ENCODE measurements around the gene ZNF35. TPM values are rescaled to one million over a fixed set of nuclear protein-coding genes. Genes with fewer than 3 reads are reported as not detected.
"Not testable (repeated sequence)": the region's sequence is repeated elsewhere in the genome, so short reads cannot be mapped to it uniquely, and the experiment has no call there.

ZNF35 gene
- total and polyA plus RNA-seq, 8 donors: 8.4 to 13.3 (median 10.8) TPM

DNA sequence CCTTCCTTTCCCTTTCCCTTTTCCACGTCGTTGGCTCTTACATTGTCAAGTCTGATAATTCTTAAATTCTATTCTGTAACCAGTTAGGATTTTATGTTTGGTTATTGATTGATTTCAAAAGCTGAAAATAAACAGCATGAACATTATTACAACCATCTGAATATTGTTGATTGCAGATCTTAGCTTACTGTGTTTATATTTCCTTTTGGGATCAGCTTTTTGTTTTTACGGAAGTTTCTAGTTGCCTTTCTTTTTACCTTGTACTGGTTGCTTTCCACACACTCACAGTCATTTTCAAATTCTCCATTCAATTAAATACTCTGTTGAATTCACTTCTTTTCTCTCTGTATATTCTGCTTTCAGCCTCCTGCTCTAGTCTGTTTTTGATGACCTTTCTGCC lies 16.6 kb downstream of the ZNF35 start:
- Histone ChIP-seq H3K4me3 (no peak overlapping the region), H3K27me3 (no peaks in the 10 kb centered on the region), H3K36me3 (peaks cover 0 to 20% of the 10 kb centered on the region in 2 donors), H3K9me3 (peaks cover 0 to 27% of the 10 kb centered on the region in 2 donors), H3K4me1 (no peaks in the 10 kb centered on the region), H3K27ac (no peak overlapping the region)
- no peak for ATAC-seq
- DNase-seq: no peak
- intact Hi-C loops (cut with DNase I): no loop called here
- TF ChIP-seq, protein P1, sequence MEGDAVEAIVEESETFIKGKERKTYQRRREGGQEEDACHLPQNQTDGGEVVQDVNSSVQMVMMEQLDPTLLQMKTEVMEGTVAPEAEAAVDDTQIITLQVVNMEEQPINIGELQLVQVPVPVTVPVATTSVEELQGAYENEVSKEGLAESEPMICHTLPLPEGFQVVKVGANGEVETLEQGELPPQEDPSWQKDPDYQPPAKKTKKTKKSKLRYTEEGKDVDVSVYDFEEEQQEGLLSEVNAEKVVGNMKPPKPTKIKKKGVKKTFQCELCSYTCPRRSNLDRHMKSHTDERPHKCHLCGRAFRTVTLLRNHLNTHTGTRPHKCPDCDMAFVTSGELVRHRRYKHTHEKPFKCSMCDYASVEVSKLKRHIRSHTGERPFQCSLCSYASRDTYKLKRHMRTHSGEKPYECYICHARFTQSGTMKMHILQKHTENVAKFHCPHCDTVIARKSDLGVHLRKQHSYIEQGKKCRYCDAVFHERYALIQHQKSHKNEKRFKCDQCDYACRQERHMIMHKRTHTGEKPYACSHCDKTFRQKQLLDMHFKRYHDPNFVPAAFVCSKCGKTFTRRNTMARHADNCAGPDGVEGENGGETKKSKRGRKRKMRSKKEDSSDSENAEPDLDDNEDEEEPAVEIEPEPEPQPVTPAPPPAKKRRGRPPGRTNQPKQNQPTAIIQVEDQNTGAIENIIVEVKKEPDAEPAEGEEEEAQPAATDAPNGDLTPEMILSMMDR (IDR thresholded peaks at IDR 0.05): no peak

DNA sequence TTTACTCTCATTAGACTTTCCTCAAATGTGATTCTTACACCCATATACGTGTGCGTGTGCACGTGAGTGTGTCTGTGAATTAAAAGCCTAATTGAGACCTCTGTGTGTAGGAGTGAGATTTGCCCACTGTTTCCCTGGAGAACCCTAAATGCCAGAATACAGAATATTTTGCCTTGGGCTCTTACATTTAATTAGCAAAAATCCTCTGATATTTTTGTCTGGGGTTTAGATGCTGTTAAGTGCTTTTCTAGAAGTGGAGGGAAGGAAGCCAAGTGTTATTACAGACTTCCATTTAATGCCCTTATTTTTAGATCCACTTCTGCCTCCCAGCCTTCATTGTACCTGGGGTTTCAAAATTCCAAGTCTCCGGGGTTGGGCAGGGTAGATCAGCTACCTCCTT lies 17.8 kb downstream of the ZNF35 start:
- H3K4me3 ChIP-seq: no peak overlapping the region

DNA sequence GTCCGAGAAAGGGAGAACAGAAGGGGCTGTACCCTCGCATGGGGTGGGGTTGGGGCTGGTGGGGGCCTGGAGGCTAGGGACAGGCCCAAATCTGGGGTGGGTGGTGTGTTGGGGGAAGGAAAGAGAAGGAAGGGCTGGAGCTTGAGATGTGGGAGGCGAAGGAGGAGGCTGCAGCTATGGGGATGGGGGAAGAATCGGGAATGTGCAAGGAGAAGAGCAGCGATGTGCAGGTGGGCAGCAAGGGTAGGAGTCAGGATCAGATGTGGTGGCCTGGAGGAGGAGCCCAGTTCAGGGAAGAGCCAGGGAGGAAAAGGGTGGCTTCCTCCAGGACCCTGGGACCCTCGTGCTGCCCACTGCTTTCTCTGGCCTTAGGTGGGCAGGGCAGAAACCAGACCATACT lies 21.2 kb downstream of the ZNF35 start:
- H3K27ac ChIP-seq: no peak overlapping the region
- no peak for ATAC-seq
- TF ChIP-seq, protein P1 (IDR thresholded peaks at IDR 0.05): no peak
- no peaks in the 10 kb centered on the region for H3K27me3 ChIP-seq
- no peaks in the 10 kb centered on the region for H3K36me3 ChIP-seq
- H3K9me3 ChIP-seq: peaks cover 0 to 23% of the 10 kb centered on the region in 2 donors
- no peak overlapping the region for H3K4me3 ChIP-seq
- DNase-seq: no peak
- intact Hi-C loops (cut with DNase I): no loop called here
- H3K4me1 ChIP-seq: no peaks in the 10 kb centered on the region

More for the DNA sequence above, 17.8 kb downstream of the ZNF35 start:
- TF ChIP-seq, protein P1 (IDR thresholded peaks at IDR 0.05): no peak
- intact Hi-C loops (cut with DNase I): no loop called here
- Histone ChIP-seq H3K9me3 (peaks cover 0 to 18% of the 10 kb centered on the region in 2 donors), H3K27me3 (no peaks in the 10 kb centered on the region), H3K36me3 (peaks cover 0 to 9% of the 10 kb centered on the region in 2 donors), H3K4me1 (no peaks in the 10 kb centered on the region), H3K27ac (no peak overlapping the region)
- ATAC-seq (no peak), DNase-seq (no peak)

DNA sequence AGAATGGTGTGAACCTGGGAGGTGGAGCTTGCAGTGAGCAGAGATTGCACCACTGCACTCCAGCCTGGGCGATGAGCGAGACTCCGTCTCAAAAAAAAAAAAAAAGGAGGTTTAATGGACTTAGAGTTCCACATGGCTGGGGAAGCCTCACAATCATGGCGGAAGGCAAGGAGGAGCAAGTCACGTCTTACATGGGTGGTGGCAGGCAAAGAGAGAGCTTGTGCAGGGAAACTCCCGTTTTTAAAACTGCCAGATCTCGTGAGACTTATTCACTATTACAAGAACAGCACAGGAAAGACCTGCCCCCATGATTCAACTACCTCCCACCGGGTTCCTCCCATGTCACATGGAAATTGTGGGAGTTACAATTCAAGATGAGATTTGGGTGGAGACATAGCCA lies 24.9 kb downstream of the ZNF35 start:
- H3K27me3 ChIP-seq; intact Hi-C loops (cut with DNase I); H3K36me3 ChIP-seq; H3K27ac ChIP-seq; ATAC-seq; DNase-seq; H3K4me3 ChIP-seq; H3K4me1 ChIP-seq: not testable (repeated sequence)
- peaks cover 0 to 19% of the 10 kb centered on the region in 2 donors for H3K9me3 ChIP-seq

DNA sequence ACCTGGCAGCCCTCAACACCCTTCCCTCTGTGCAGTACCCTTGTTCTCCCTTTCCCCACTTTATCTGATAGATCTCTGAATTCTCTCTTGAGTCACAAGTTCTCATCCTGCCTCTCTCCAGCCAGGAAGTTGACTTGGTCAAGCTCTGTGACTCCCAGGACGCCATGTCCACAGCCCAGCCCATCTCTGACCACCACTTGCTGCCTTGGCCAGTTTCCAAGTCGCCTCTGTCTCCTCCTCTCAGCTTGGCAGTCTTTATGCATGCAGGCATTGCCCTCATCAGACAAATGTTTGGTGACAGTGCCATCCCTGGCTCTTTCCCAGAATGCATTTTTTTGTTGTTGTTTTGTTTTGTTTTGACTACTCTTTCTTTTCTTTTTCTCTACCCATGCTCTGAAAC lies 25.7 kb downstream of the ZNF35 start:
- intact Hi-C loops (cut with DNase I): no loop called here
- no peak for ATAC-seq
- Histone ChIP-seq H3K36me3 (no peaks in the 10 kb centered on the region), H3K4me3 (no peak overlapping the region), H3K27me3 (no peaks in the 10 kb centered on the region), H3K4me1 (no peaks in the 10 kb centered on the region), H3K27ac (no peak overlapping the region), H3K9me3 (peaks cover 0 to 19% of the 10 kb centered on the region in 2 donors)
- DNase-seq: no peak
- TF ChIP-seq, protein P1 (IDR thresholded peaks at IDR 0.05): no peak

DNA sequence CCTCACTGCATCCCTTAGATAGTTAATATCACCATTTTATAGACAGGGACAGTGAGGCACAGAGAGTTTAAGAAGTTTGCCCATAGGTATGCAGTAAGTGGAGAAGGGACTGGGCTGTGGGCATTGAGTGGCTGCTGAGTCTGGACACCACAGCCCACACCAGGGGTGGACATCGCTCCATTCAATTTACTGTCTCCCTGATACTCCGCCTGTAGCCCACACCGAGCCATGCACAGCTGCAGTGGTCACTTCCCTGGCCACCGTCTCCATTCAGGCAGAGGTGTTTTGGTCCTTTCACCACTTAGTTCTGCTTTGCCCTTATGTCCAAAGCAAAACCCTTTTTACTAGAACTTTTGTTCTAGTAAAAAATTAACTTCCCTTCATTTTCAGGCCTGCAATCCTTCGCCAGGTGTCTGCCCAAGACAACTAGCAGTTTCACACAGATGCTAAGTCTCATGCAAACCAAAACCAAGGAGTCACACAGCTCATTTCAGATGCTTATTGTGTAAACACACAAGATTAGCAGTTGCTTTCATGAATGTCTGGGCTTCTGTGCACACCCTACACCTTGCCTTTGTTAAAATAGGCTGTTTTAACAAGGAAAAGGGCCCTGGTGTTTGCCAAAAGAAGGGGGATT lies 30.1 kb downstream of the ZNF35 start:
- Histone ChIP-seq H3K4me3 (no peak overlapping the region), H3K27ac (no peak overlapping the region), H3K9me3 (peaks cover 0 to 35% of the 10 kb centered on the region in 2 donors), H3K27me3 (no peaks in the 10 kb centered on the region), H3K36me3 (peaks cover 0 to 3% of the 10 kb centered on the region in 2 donors), H3K4me1 (no peaks in the 10 kb centered on the region)
- no peak for DNase-seq
- no peak for ATAC-seq
- intact Hi-C loops (cut with DNase I): no loop called here
- TF ChIP-seq, protein P1 (IDR thresholded peaks at IDR 0.05): no peak
